Upper lobe of left lung (tissue), 4 donors: ENCODE results near the gene UQCR10.

Experiments used
- CTCF ChIP-seq, 6 experiments: fragments of 450-650 bp in 4 of 6; fragments of 200-600 bp in 2 of 6; sonication (generic) in 2 of 6; IDR thresholded peaks; one replicate each; pipeline ENCODE4 v1.5.1; 2016 to 2019; ENCODE audit warnings: antibody characterized with exemption in 6 of 6
- EP300 ChIP-seq, 4 donors: sonication (generic); formaldehyde crosslinking; IDR thresholded peaks; one replicate each; pipeline ENCODE4 v1.5.1; 2017; ENCODE audit warnings: antibody characterized with exemption in 4 of 4, control low read depth in 2 of 4
- POLR2A ChIP-seq, 4 donors: fragments of 450-650 bp; IDR thresholded peaks; one replicate each; pipeline ENCODE4 v1.5.1; 2016 to 2017; ENCODE audit warnings: antibody characterized with exemption in 4 of 4, mild to moderate bottlenecking in 2 of 4
- POLR2AphosphoS5 ChIP-seq, 2 donors: sonication (generic); formaldehyde crosslinking; IDR thresholded peaks; one replicate each; pipeline ENCODE4 v1.5.1; 2017; ENCODE audit warnings: antibody characterized with exemption in 2 of 2

GRCh38 chr22:29727131-29727523, 40.0 kb upstream of the UQCR10 start:
- TF ChIP-seq CTCF (IDR thresholded peaks at IDR 0.05), result peak in 4 of 6 experiments; percentile 10 to 34 (median 14)
- no peak for TF ChIP-seq POLR2A (IDR thresholded peaks at IDR 0.05)
- TF ChIP-seq POLR2AphosphoS5 (IDR thresholded peaks at IDR 0.05), result no peak
- no peak for TF ChIP-seq EP300 (IDR thresholded peaks at IDR 0.05)
